HCT116 (cell line): Measurements from ENCODE around the gene TMOD1. TPM values are rescaled to one million over a fixed set of nuclear protein-coding genes. Genes with fewer than 3 reads are reported as not detected.

Experiments used
- ATAC-seq: fragments of 200-7000 bp; cut with Tn5 transposase; 2 replicates; pipeline ENCODE4 v1.9.1; 2020; ENCODE audit warnings: mild to moderate bottlenecking, moderate library complexity
- BruUV-seq: library from RNA; stranded (reverse); fragments of 400-500 nt; replicated peaks from 2 replicates; lab custom pipeline; 2021; lab: Mats Ljungman, UMichigan
- CTCF ChIA-PET: fragments of 300-600 bp; sonication (Branson Sonifier 250); formaldehyde crosslinking; loops from one replicate; lab custom pipeline; 2021; ENCODE audit warnings: antibody characterized with exemption; lab: Charles Lee
- POLR2A ChIA-PET: fragments of 300-600, 350-600 bp; sonication (Branson Sonifier 250); formaldehyde crosslinking; loops from one replicate; lab custom pipeline; 2021; ENCODE audit warnings: antibody characterized with exemption; lab: Charles Lee
- RAD21 ChIA-PET, 2 experiments: fragments of 300-600 bp; sonication (Branson Sonifier 250); formaldehyde crosslinking; loops; one replicate each; lab custom pipeline; 2023; ENCODE audit warnings: low total read pairs in 2 of 2; ENCODE audit not compliant: uncharacterized antibody in 2 of 2, unreplicated experiment in 2 of 2, low non-redundant PET in 1 of 2; lab: Charles Lee
- DNase-seq: peaks from one replicate; pipeline ENCODE4 v3.0.0-alpha.2; 2010; ENCODE audit warnings: low read depth, low spot score
- H2AFZ ChIP-seq: fragments of 200-600 bp; shearing (Covaris generic), sonication (generic); 2 replicates; pipeline ENCODE4 v1.6.1; 2017; ENCODE audit warnings: low read depth, mixed run types, mixed read lengths, antibody characterized with exemption, low read length; ENCODE audit not compliant: poor library complexity, severe bottlenecking
- H3K27ac ChIP-seq: 2 replicates; pipeline ENCODE4 v1.5.1; 2012; ENCODE audit warnings: low read depth, low read length
- H3K27me3 ChIP-seq: fragments of 200-600 bp; sonication (generic); 2 replicates; pipeline ENCODE4 v1.6.1; 2016; ENCODE audit warnings: mixed run types, low read length, mixed read lengths; ENCODE audit not compliant: insufficient read depth
- H3K36me3 ChIP-seq, 2 experiments: fragments of 200-500 bp in 1 of 2; fragments of 200-600 bp in 1 of 2; sonication (Bioruptor generic) in 1 of 2; sonication (generic) in 1 of 2; 2 replicates each; pipeline versions ENCODE4 v1.5.1 to v1.6.1; 2014 to 2016; ENCODE audit warnings: low read length in 2 of 2, inconsistent platforms in 1 of 2, mixed read lengths in 1 of 2, mixed run types in 1 of 2; ENCODE audit not compliant: insufficient read depth in 2 of 2, control insufficient read depth in 1 of 2
- H3K4me1 ChIP-seq, 2 experiments: fragments of 200-600 bp in 1 of 2; sonication (generic) in 1 of 2; 2 replicates each; pipeline versions ENCODE4 v1.5.1 to v1.6.1; 2012 to 2017; ENCODE audit warnings: low read length in 2 of 2, inconsistent platforms in 1 of 2, mild to moderate bottlenecking in 1 of 2, mixed read lengths in 1 of 2, mixed run types in 1 of 2, moderate library complexity in 1 of 2; ENCODE audit not compliant: insufficient read depth in 2 of 2, control insufficient read depth in 1 of 2
- H3K4me2 ChIP-seq: fragments of 200-600 bp; sonication (generic); 2 replicates; pipeline ENCODE4 v1.6.1; 2017; ENCODE audit warnings: mixed run types, low read length, mixed read lengths
- H3K4me3 ChIP-seq, 2 experiments: fragments of 200-600 bp in 1 of 2; sonication (generic) in 1 of 2; replicated peaks in 1 of 2; 2 replicates each; pipeline ENCODE4 v1.5.1; 2011 to 2016; ENCODE audit warnings: low read length in 2 of 2, control low read depth in 1 of 2, low read depth in 1 of 2, mild to moderate bottlenecking in 1 of 2, mixed read lengths in 1 of 2, mixed run types in 1 of 2
- H3K79me2 ChIP-seq: fragments of 200-600 bp; sonication (generic); 2 replicates; pipeline ENCODE4 v1.6.1; 2017; ENCODE audit warnings: mild to moderate bottlenecking, mixed run types, low read length, moderate library complexity, mixed read lengths; ENCODE audit not compliant: insufficient read depth
- H3K9ac ChIP-seq: fragments of 200-600 bp; sonication (generic); 2 replicates; pipeline ENCODE4 v1.6.1; 2016; ENCODE audit warnings: low read length, mixed read lengths
- H3K9me2 ChIP-seq: fragments of 200-600 bp; sonication (generic), shearing (Covaris generic); 2 replicates; pipeline ENCODE4 v1.6.1; 2017; ENCODE audit warnings: mixed run types, mild to moderate bottlenecking, moderate library complexity; ENCODE audit not compliant: insufficient read depth
- H3K9me3 ChIP-seq, 2 experiments: fragments of 200-500 bp in 1 of 2; fragments of 200-600 bp in 1 of 2; sonication (Bioruptor generic) in 1 of 2; sonication (generic) in 1 of 2; 2 replicates each; pipeline ENCODE4 v1.6.1; 2014 to 2017; ENCODE audit warnings: low read length in 2 of 2, mixed read lengths in 2 of 2, inconsistent platforms in 1 of 2, low read depth in 1 of 2, mild to moderate bottlenecking in 1 of 2, mixed run types in 1 of 2, moderate library complexity in 1 of 2; ENCODE audit not compliant: control insufficient read depth in 1 of 2, insufficient read depth in 1 of 2
- H4K20me1 ChIP-seq: fragments of 200-600 bp; sonication (generic), shearing (Covaris generic); 2 replicates; pipeline ENCODE4 v1.6.1; 2017; ENCODE audit warnings: mixed run types, mild to moderate bottlenecking, moderate library complexity; ENCODE audit not compliant: insufficient read depth
- ATF3 ChIP-seq: IDR thresholded peaks from 2 replicates; pipeline ENCODE4 v1.6.1; 2012
- CBX3 ChIP-seq: IDR thresholded peaks from 2 replicates; pipeline ENCODE4 v1.6.1; 2012; ENCODE audit warnings: low read depth
- CEBPB ChIP-seq: IDR thresholded peaks from 2 replicates; pipeline ENCODE4 v1.6.1; 2012; ENCODE audit warnings: low read depth
- EZH2 ChIP-seq: fragments of 200-600 bp; sonication (generic); IDR thresholded peaks from 2 replicates; pipeline ENCODE4 v1.6.1; 2017; ENCODE audit warnings: antibody characterized with exemption, mixed run types
- EZH2phosphoT487 ChIP-seq: fragments of 200-600 bp; IDR thresholded peaks from 2 replicates; pipeline ENCODE4 v1.6.1; 2018; ENCODE audit warnings: antibody characterized with exemption, borderline replicate concordance
- MAX ChIP-seq: IDR thresholded peaks from 2 replicates; pipeline ENCODE4 v1.6.1; 2012
- RAD21 ChIP-seq: IDR thresholded peaks from 2 replicates; pipeline ENCODE4 v1.6.1; 2012; ENCODE audit warnings: low read depth, mild to moderate bottlenecking
- YY1 ChIP-seq: IDR thresholded peaks from 2 replicates; pipeline ENCODE4 v1.6.1; 2011; ENCODE audit warnings: low read length, low read depth, moderate library complexity, mild to moderate bottlenecking; ENCODE audit not compliant: insufficient replicate concordance; ENCODE audit errors: extremely low read depth
- ZBTB33 ChIP-seq: IDR thresholded peaks from 2 replicates; pipeline ENCODE4 v1.6.1; 2011; ENCODE audit warnings: mild to moderate bottlenecking, low read length, moderate library complexity; ENCODE audit not compliant: insufficient replicate concordance; ENCODE audit errors: extremely low read depth
- ZNF274 ChIP-seq: fragments of 200-500 bp; sonication (Bioruptor generic); IDR thresholded peaks from 2 replicates; pipeline ENCODE4 v1.6.1; 2014; ENCODE audit warnings: mild to moderate bottlenecking, low read depth, low read length, inconsistent platforms
- intact Hi-C: fragments of 100-400 bp; cut with micrococcal nuclease; formaldehyde crosslinking; loops from 2 replicates; pipeline ENCODE4 v1.10.0; 2022
- total RNA-seq: library from RNA; stranded (reverse); gene quantifications from one replicate; pipeline ENCODE4 v1.2.1, GENCODE V29; 2021; ENCODE audit not compliant: unreplicated experiment

The TMOD1 gene
- total RNA-seq, 1 experiment from 2014 or later: 4.4 TPM

- TF ChIP-seq CEBPB: no peak
- TF ChIP-seq CBX3: no peak
- no peak for TF ChIP-seq ZNF274
Measured at GRCh38 chr9:97459326-97459725, 42.1 kb upstream of the TMOD1 start (continued).

- intact Hi-C loops: no loop called here
- TF ChIP-seq ZNF274: no peak
- no peak for TF ChIP-seq RAD21
- TF ChIP-seq MAX: no peak
- no peak for TF ChIP-seq YY1
- TF ChIP-seq EZH2: no peak
- TF ChIP-seq ATF3: no peak
- TF ChIP-seq ZBTB33: no peak
- no peak for TF ChIP-seq EZH2phosphoT487
- H4K20me1 ChIP-seq: no peaks in the 10 kb centered on the region
- H3K27ac ChIP-seq: no peak overlapping the region
- no peak overlapping the region for H3K4me3 ChIP-seq
- H3K27me3 ChIP-seq: no peaks in the 10 kb centered on the region
- no peaks in the 10 kb centered on the region for H3K36me3 ChIP-seq
- no peaks in the 10 kb centered on the region for H3K9me3 ChIP-seq
- no peak overlapping the region for H3K4me2 ChIP-seq
- ATAC-seq (no peak), DNase-seq (no peak)
- CTCF ChIA-PET: interaction anchor here (1.2 to 1.4 kb wide), 2 partner anchors 137 to 154 kb away, joined by 4 to 5 read pairs; no protein-coding TSS in a partner anchor
- RAD21 ChIA-PET: no interaction called here
- H2AFZ ChIP-seq: no peak overlapping the region
- POLR2A ChIA-PET: no interaction called here
- BruUV-seq: no TSS peak
- no peaks in the 10 kb centered on the region for H3K79me2 ChIP-seq
- no peaks in the 10 kb centered on the region for H3K9me2 ChIP-seq
- H3K4me1 ChIP-seq: no peaks in the 10 kb centered on the region
- no peak overlapping the region for H3K9ac ChIP-seq
Measured at GRCh38 chr9:97462159-97462558, 39.3 kb upstream of the TMOD1 start.
